Stimulated activated CD4-positive, alpha-beta T cell treated with anti-CD3 and anti-CD28 coated beads, Interleukin-4, amount 100 ng/mL, for 4 hours (primary cell): ENCODE results near the gene OAT.

Experiments used
- DNase-seq, 2 experiments: peaks; one replicate each; pipeline ENCODE4 v3.0.0-alpha.2; 2020

The OAT gene

GRCh38 chr10:124418726-124419501, at the start of gene OAT:
Gene OAT (minus strand): TSS chr10:124418923. CDS start chr10:124412171, 6,752 bp downstream.
- DNase-seq, result peak; percentile 94 to 95

GRCh38 chr10:124467165-124467564, 48.4 kb upstream of the OAT start:
- DNase-seq, result no peak

GRCh38 chr10:124465777-124466488, 47.2 kb upstream of the OAT start:
- DNase-seq, result no peak

- DNase-seq, result no peak
Measured at GRCh38 chr10:124465003-124465776, 46.5 kb upstream of the OAT start.

- no peak for DNase-seq
Measured at GRCh38 chr10:124464028-124464965, 45.6 kb upstream of the OAT start.

- no peak for DNase-seq
Measured at GRCh38 chr10:124462348-124462695, 43.6 kb upstream of the OAT start.

- peak; percentile 83 to 86 for DNase-seq
Measured at GRCh38 chr10:124461642-124462347, 43.1 kb upstream of the OAT start, which contains the start of gene LHPP. Gene LHPP (plus strand): TSS chr10:124461823. CDS start chr10:124461863, 40 bp downstream.

- DNase-seq, result no peak
Measured at GRCh38 chr10:124460144-124460543, 41.4 kb upstream of the OAT start.

- DNase-seq, result no peak
Measured at GRCh38 chr10:124459395-124459794, 40.7 kb upstream of the OAT start.

GRCh38 chr10:124458889-124459288, 40.2 kb upstream of the OAT start:
- no peak for DNase-seq

- no peak for DNase-seq
Measured at GRCh38 chr10:124458473-124458872, 39.8 kb upstream of the OAT start.

GRCh38 chr10:124455441-124455840, 36.7 kb upstream of the OAT start:
- DNase-seq, result no peak

GRCh38 chr10:124453960-124454610, 35.4 kb upstream of the OAT start:
- DNase-seq, result no peak

- DNase-seq, result no peak
Measured at GRCh38 chr10:124451276-124451675, 32.6 kb upstream of the OAT start.

GRCh38 chr10:124450783-124451057, 32.0 kb upstream of the OAT start:
- no peak for DNase-seq

- DNase-seq, result no peak
Measured at GRCh38 chr10:124450012-124450782, 31.5 kb upstream of the OAT start, which contains the start of gene NKX1-2. Gene NKX1-2 (minus strand): TSS chr10:124450035. CDS start chr10:124449943, 92 bp downstream.

GRCh38 chr10:124449170-124450011, 30.7 kb upstream of the OAT start:
- no peak for DNase-seq

GRCh38 chr10:124448696-124449169, 30.0 kb upstream of the OAT start:
- DNase-seq, result no peak

- DNase-seq, result no peak
Measured at GRCh38 chr10:124447751-124448466, 29.2 kb upstream of the OAT start.
